Activated naive CD4-positive, alpha-beta T cell treated with anti-CD3 and anti-CD28 coated beads for 36 hours (primary cell): ENCODE measurements around the gene SERPINB1. TPM values are rescaled to one million over a fixed set of nuclear protein-coding genes. Genes with fewer than 3 reads are reported as not detected.

Experiments
- CTCF ChIA-PET: fragments of 350-600 bp; sonication (Branson Sonifier 250); formaldehyde crosslinking; loops from one replicate; lab custom pipeline; 2021; ENCODE audit warnings: antibody characterized with exemption; lab: Charles Lee
- DNase-seq: peaks from one replicate; pipeline ENCODE4 v3.0.0-alpha.2; 2020
- H3K27ac Mint-ChIP-seq: one replicate; pipeline ENCODE4 v1.8.0; 2021; ENCODE audit warnings: mild to moderate bottlenecking, mixed read lengths
- H3K27me3 Mint-ChIP-seq: one replicate; pipeline ENCODE4 v1.8.0; 2021; ENCODE audit warnings: low read depth, mixed read lengths
- H3K36me3 Mint-ChIP-seq: one replicate; pipeline ENCODE4 v1.8.0; 2021; ENCODE audit warnings: low read depth, mixed read lengths
- H3K4me1 Mint-ChIP-seq: one replicate; pipeline ENCODE4 v1.8.0; 2021; ENCODE audit warnings: low read depth, mixed read lengths
- H3K4me3 Mint-ChIP-seq: one replicate; pipeline ENCODE4 v1.8.0; 2021; ENCODE audit warnings: mild to moderate bottlenecking, moderate library complexity, mixed read lengths
- H3K9me3 Mint-ChIP-seq: one replicate; pipeline ENCODE4 v1.8.0; 2021; ENCODE audit warnings: mixed read lengths
- intact Hi-C: fragments of 100-400 bp; cut with micrococcal nuclease; formaldehyde crosslinking; loops from one replicate; pipeline ENCODE4 v1.15.1; 2023
- microRNA-seq: library from miRNA; unstranded; fragments of <30 nt; microRNA quantifications from one replicate; pipeline ENCODE4 v1.2.0, GENCODE V29; 2022; ENCODE audit warnings: borderline microRNAs expressed, borderline replicate concordance
- total RNA-seq, 2 experiments: library from RNA; stranded (reverse); gene quantifications; one replicate each; pipeline ENCODE4 v1.2.3, GENCODE V29; 2021

SERPINB1 gene
- total RNA-seq, 2 experiments from 2014 or later = 200 to 208 TPM

DNA sequence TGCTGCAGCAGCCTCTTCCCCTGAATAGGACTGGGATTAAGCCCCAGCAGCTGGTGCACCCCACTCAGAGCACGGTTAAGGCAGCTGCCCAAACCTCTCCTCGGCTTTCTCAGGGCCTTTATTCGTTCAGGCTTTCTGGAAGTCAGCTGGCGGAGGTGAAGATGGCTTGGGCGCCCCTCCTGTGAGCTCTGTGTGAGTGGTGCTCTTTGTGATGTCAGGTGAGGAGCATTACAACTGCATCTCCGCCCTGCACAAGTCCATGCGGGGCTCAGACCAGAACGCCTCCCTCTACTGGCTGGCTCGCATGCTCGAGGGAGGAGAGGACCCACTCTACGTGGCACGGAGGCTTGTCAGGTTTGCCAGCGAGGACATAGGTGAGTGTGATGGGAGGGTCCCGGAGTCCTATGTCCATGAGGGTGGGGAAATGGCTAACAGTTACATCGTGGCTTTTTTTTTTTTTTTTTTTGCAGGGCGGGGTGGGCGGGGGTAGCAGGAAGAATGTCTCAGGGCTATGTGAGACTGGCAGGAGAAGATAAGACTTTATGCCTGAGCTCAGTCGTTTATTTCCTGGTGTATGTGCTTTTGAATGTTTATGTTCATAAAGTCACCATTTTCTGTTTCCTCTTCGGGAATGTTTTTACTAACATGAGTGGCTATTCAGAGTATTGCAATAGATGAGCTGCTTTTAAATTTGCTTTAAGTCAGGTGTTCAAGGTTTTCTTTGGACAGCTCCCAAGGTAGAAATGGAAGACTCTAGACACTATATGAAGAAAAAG lies 58.3 kb downstream of the SERPINB1 start:
- H3K4me3 Mint-ChIP-seq = no peak overlapping the region
- intact Hi-C loops = no loop called here
- CTCF ChIA-PET = interaction anchor here (0.8 to 2.8 kb wide), 4 partner anchors 10 to 34 kb away, joined by 3 to 13 read pairs (median 3); partner anchors contain the start of gene WRNIP1
- no peaks in the 10 kb centered on the region for H3K4me1 Mint-ChIP-seq
- H3K36me3 Mint-ChIP-seq = peaks cover 24% of the 10 kb centered on the region
- no peak overlapping the region for H3K27ac Mint-ChIP-seq
- H3K27me3 Mint-ChIP-seq = no peaks in the 10 kb centered on the region
- H3K9me3 Mint-ChIP-seq = no peaks in the 10 kb centered on the region
- no peak for DNase-seq

- intact Hi-C loops = no loop called here
- Mint-ChIP-seq H3K4me3 (no peak overlapping the region), H3K9me3 (no peaks in the 10 kb centered on the region), H3K27ac (no peak overlapping the region), H3K36me3 (peaks cover 24% of the 10 kb centered on the region), H3K4me1 (no peaks in the 10 kb centered on the region), H3K27me3 (no peaks in the 10 kb centered on the region)
- CTCF ChIA-PET = interaction anchor here (0.8 to 2.8 kb wide), 6 partner anchors 8 to 33 kb away, joined by 3 to 13 read pairs (median 3); partner anchors contain the start of gene WRNIP1
- DNase-seq = no peak
Measured at GRCh38 chr6:2782825-2783187, 58.9 kb downstream of the SERPINB1 start.

- Mint-ChIP-seq H3K36me3 (peaks cover 21% of the 10 kb centered on the region), H3K27ac (no peak overlapping the region), H3K27me3 (no peaks in the 10 kb centered on the region), H3K9me3 (no peaks in the 10 kb centered on the region), H3K4me3 (no peak overlapping the region), H3K4me1 (peaks cover 2% of the 10 kb centered on the region)
- no peak for DNase-seq
- intact Hi-C loops = no loop called here
- CTCF ChIA-PET = interaction anchor here (0.8 to 2.8 kb wide), 5 partner anchors 8 to 33 kb away, joined by 3 to 13 read pairs (median 3); no protein-coding TSS in a partner anchor
Measured at GRCh38 chr6:2782356-2782708, 59.3 kb downstream of the SERPINB1 start.

Small RNA genes lying within 50 kb of the gene (microRNA-seq; reads per million reads assigned to microRNA genes)
- gene MIR4645 = 1.6 reads per million

Other genes starting within 250 kb of the SERPINB1 start
- gene MYLK4, start 90.9 kb downstream of the SERPINB1 start, total RNA-seq = under 1 TPM in 1 of 2 experiments, not detected in 1; 0.07 TPM
- gene WRNIP1, start 76.5 kb downstream of the SERPINB1 start, total RNA-seq = 10 to 100 TPM; 19.2 to 21.7 TPM
- 10 to 100 TPM; 72.2 to 75.8 TPM for gene SERPINB9, start 61.4 kb upstream of the SERPINB1 start, total RNA-seq
- 10 to 100 TPM; 31.2 to 31.4 TPM for gene SERPINB6, start 129.7 kb upstream of the SERPINB1 start, total RNA-seq
- 10 to 100 TPM; 18.8 to 21.1 TPM for gene NQO2, start 158.0 kb upstream of the SERPINB1 start, total RNA-seq
- gene RIPK1, start 226.6 kb upstream of the SERPINB1 start, total RNA-seq = 10 to 100 TPM in 1 of 2 experiments, 1 to 10 TPM in 1; 8.8 to 10.1 TPM